IPS-15b (cell line): ENCODE measurements around the gene XCL2.
"Not testable (repeated sequence)": the region's sequence is repeated elsewhere in the genome, so short reads cannot be mapped to it uniquely, and the experiment has no call there.

Experiments
- H3K27me3 ChIP-seq: one replicate; pipeline ENCODE4 v1.6.1; 2013; ENCODE audit warnings: low read length; ENCODE audit not compliant: control insufficient read depth, insufficient read depth
- H3K36me3 ChIP-seq: one replicate; pipeline ENCODE4 v1.6.1; 2013; ENCODE audit warnings: low read length; ENCODE audit not compliant: control insufficient read depth, insufficient read depth
- H3K4me1 ChIP-seq: one replicate; pipeline ENCODE4 v1.6.1; 2013; ENCODE audit warnings: mild to moderate bottlenecking, low read length; ENCODE audit not compliant: control insufficient read depth, insufficient read depth
- H3K4me3 ChIP-seq: one replicate; pipeline ENCODE4 v1.5.1; 2013; ENCODE audit warnings: low read depth, low read length
- H3K9ac ChIP-seq: one replicate; pipeline ENCODE4 v1.6.1; 2013; ENCODE audit warnings: low read depth, mild to moderate bottlenecking, low read length
- H3K9me3 ChIP-seq: one replicate; pipeline ENCODE4 v1.6.1; 2013; ENCODE audit warnings: mild to moderate bottlenecking, low read length; ENCODE audit not compliant: control insufficient read depth, insufficient read depth

XCL2 gene

DNA sequence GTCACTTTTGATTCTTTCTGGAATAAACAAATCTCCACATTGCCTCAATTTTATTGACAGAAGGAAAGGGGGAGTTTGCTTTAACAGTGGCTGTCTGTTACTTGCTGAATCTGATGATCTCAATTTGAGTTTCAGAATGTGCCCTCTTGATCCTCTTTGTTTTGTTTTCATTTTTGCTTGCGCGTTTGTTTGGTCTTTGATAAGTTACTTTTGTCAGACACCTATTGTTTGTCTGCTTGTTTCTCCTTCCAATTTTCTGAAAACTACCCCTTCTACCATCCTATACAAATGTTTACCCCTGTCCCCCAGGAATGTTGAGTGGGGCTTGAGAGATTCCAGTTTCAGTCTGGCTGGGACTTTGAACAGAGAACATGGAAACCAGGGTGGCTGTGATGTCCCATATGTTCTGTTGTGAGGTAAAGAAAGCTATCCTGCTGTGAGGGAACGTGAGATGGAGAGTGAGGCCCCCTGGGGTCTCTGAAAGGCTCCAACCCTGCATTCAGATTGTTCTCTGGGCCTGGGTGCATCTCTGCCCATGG is 11.8 kb upstream of the XCL2 start:
- no peaks in the 10 kb centered on the region for H3K36me3 ChIP-seq
- H3K4me3 ChIP-seq = no peak overlapping the region
- H3K9ac ChIP-seq = no peak overlapping the region
- no peaks in the 10 kb centered on the region for H3K9me3 ChIP-seq
- peaks cover 5% of the 10 kb centered on the region for H3K4me1 ChIP-seq
- no peaks in the 10 kb centered on the region for H3K27me3 ChIP-seq

DNA sequence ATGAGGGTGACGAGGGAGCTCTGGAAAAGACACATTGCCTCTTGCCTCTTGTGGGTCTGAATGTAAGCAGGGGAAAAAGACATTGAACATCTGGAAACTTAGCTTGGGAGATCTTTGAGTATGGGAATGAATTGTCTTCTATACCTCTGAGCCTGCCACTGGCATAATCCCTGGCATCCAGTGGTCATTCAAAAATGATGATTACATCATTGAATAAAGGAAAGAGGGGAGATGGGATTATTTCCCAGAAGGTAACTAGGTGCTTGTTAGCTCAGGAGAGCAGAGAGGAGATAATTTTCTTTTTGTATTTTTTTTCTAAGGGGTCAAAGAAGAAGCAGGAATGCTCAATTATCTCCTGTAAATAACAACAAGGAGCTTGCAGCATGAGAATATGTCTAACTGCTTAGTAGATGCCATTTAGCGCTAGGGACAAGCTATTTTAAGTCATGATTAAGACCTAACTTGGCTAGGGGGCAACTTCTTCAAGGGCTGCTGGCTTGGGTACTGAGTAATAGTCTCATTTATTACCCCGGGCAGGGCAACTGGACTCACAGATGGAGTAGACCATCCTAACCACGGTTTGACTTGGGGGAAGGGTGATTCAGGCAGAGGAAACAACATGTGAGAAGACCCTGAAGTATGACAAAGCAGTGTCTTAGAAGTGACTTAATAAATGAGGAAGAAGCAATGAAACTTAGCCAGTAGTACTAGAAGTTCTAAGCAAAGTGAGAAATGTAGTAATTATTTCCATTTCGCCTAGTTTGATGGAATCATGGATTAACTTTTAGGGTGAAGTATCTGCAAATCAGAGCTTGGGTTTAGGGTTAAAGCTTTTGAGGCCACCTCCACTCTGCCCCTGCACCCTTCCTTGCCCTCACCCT is 11.0 kb upstream of the XCL2 start:
- H3K36me3 ChIP-seq = no peaks in the 10 kb centered on the region
- H3K4me3 ChIP-seq = no peak overlapping the region
- H3K9me3 ChIP-seq = no peaks in the 10 kb centered on the region
- H3K9ac ChIP-seq = no peak overlapping the region
- peaks cover 5% of the 10 kb centered on the region for H3K4me1 ChIP-seq
- no peaks in the 10 kb centered on the region for H3K27me3 ChIP-seq

DNA sequence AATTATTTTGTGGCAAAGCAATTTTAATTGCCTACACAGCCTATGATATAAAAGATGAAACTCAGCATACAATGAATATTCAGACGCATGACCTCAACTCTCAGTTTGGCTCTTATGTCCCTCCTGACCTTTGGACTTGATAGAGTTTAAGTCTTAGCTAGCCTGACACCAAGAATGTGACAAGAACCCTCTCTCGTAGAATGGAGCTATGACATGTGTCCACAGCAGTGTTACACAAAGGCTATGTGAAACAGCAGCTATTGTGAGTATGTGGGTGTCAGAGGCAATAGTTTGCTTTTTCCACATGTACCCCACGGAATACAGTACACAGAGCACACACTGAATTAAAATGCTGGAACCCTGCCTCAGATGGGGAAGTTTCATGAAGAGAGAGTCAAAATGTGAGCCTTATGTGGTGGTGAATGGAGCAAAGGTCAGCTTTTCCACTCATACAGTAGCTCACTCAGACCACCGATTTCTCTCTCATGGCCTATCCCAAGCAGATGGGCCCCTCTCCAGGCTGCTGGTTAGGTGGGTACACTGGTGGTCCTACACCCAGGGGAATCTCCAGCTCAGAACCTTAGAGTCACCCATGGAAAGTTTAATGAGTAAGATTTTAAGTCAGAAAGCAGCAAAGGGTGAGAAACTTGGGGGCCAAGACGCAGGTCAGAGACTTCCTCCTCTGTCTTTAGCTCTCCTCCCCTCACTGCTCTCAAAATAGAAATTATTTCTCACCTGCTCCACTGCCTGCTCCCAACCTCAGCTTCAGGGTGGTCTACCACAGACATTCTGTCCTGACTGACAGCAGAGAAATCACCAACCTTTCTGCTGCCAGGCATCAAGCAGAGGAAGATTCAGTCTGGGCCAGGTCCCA is 10.1 kb upstream of the XCL2 start:
- Histone ChIP-seq H3K4me3 (no peak overlapping the region), H3K4me1 (peaks cover 5% of the 10 kb centered on the region), H3K9me3 (no peaks in the 10 kb centered on the region)

DNA sequence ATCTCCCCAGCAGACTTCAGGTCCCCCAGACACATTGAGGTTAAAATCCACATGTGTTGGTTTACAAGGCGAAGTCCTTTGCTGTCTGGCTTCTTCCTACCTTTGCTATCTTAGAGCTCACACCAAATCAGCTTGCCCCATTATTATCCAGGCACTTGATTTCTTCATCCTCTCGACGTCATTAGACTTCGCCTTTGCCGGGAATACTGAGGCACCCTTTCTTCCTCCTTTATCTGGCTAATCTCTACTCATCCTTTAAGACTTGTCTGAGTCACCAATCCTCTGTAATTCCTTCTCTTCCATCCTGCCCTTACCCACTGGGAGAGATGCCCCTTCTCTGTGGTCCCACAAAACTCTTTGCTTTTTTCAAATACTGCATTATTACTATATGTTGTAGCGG is 9.2 kb upstream of the XCL2 start:
- H3K9me3 ChIP-seq = no peaks in the 10 kb centered on the region
- peaks cover 5% of the 10 kb centered on the region for H3K4me1 ChIP-seq
- H3K4me3 ChIP-seq = no peak overlapping the region
- H3K27me3 ChIP-seq = no peaks in the 10 kb centered on the region
- H3K36me3 ChIP-seq = no peaks in the 10 kb centered on the region
- H3K9ac ChIP-seq = no peak overlapping the region

More for the DNA sequence above, 10.1 kb upstream of the XCL2 start:
- H3K9ac ChIP-seq = no peak overlapping the region
- no peaks in the 10 kb centered on the region for H3K36me3 ChIP-seq
- no peaks in the 10 kb centered on the region for H3K27me3 ChIP-seq

DNA sequence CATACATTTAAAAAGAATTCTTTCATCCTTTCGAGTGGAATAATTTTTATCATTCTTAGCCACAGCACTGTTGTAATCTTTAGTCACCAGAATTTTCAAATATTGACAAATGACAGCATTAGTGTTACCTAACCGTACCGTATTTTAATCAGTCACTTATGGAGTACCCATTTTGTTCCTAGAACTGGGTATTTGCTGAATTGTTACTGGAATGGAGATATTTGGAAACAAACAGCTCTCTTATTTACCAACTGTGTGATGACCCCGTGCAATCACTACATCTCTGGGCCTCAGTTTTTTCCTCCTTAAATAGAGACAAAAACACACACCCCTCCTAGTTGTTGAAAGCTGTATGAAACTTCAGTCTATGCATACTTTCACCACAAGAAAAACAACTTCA is 7.9 kb upstream of the XCL2 start:
- Histone ChIP-seq H3K9ac (no peak overlapping the region), H3K36me3 (no peaks in the 10 kb centered on the region), H3K27me3 (no peaks in the 10 kb centered on the region), H3K4me3 (no peak overlapping the region), H3K9me3 (no peaks in the 10 kb centered on the region), H3K4me1 (peaks cover 5% of the 10 kb centered on the region)

DNA sequence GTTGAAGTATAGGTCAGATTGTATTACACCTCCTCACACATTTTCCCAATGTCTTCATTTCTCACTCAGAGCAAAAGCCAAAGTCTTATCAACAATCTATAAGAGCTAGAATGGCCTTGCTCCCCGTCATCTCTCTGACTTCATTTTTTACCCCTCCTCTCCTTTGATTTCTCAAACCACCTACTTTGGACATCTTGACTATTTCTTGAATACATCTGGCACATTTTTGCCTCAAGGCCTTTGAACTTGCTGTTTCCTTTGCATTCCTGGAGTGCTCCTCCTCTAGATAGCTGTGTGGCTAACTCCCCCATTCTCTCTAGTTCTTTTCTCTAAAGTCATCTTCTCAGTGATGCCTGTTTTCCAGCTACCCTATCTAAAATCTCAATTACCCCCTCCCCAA is 7.2 kb upstream of the XCL2 start:
- Histone ChIP-seq H3K27me3 (no peaks in the 10 kb centered on the region), H3K36me3 (no peaks in the 10 kb centered on the region), H3K4me3 (no peak overlapping the region), H3K9ac (no peak overlapping the region), H3K4me1 (peaks cover 5% of the 10 kb centered on the region), H3K9me3 (no peaks in the 10 kb centered on the region)

DNA sequence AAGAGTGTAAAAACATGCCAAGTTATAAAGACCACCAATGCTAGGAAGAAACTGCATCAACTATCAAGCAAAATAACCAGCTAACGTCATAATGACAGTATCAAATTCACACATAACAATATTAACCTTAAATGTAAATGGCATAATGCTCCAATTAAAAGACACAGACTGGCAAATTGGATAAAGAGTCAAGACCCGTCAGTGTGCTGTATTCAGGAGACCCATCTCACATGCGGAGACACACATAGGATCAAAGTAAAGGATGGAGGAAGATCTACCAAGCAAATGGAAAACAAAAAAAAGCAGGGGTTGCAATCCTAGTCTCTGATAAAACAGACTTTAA is 2.7 kb upstream of the XCL2 start:
- H3K9ac ChIP-seq, H3K4me3 ChIP-seq, H3K9me3 ChIP-seq, H3K36me3 ChIP-seq, H3K4me1 ChIP-seq, H3K27me3 ChIP-seq: not testable (repeated sequence)

DNA sequence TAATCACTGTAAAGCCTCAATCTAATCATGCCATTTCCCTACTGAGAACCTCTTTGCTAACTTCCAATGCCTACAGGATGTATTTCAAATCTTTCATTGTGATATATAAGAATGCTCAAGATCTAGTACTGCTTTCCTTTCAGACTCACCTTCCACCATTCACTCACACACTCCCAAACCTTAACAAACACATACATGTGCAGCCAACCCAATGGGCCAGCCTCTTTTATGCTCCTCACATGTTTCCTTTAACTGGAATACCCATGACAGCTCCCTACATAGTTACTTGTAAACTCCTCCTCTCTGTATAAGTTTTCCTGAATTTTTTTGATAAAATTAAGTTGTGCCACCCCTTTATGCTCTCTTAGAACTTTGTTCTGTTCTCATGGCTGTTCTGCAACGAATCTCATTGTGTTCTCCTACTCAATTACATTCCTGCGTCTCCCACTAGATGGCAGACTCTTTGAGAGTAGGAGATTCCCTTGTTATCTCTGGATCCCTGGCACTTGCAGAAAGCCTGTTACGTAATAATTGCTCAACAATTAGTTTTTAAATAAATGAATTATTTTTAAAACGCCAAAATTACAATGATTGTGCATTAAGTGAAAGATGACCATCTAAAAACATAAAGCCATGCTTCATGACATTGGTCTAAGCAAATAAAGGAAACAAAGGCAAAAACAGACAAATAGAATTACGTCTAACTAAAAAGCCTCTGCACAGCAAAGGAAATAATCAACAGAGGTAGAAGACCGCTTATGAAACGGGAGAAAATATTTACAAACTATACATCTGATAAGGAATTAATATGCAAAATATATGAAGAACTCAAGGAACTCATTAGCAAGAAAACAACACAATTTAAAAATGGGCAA is 2.1 kb upstream of the XCL2 start:
- H3K4me3 ChIP-seq, H3K27me3 ChIP-seq, H3K4me1 ChIP-seq, H3K9me3 ChIP-seq, H3K36me3 ChIP-seq, H3K9ac ChIP-seq: not testable (repeated sequence)

DNA sequence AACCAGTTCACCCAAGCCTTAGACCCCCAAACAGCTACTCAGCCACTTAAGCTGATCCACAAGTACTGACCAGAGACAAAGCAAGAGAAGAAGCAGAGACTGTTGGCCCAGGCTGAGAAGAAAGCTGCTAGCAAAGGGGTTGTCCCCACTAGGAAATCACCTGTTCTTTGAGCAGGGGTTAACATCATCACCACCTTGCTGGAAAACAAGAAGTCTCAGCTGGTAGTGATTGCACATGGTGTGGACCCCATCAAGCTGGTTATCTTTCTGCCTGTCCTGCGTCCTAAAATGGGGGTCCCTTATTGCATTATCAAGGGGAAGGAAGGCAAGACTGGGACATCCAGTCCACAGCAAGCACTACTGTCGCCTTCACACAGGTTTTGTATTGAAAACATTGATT is 819 bp downstream of the XCL2 start:
- H3K9me3 ChIP-seq, H3K4me1 ChIP-seq, H3K36me3 ChIP-seq, H3K9ac ChIP-seq, H3K27me3 ChIP-seq, H3K4me3 ChIP-seq: not testable (repeated sequence)

DNA sequence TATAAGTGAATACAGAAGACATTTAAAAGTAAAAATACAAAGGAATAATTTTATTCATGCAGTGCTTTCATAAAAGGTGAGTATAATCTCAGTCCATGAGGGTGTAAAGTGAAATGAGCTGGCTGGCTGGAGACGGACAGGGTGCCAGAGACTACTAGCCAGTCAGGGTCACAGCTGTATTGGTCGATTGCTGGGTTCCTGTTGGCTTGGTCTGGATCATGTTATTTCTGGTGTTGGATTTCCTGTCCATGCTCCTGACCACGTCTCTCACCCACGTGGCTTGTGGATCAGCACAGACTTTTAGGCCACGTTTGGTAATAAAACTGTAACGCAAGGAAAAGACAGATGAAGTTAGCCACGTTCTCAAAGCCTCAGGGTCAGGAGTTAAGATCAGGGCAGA is 3.0 kb downstream of the XCL2 start:
- not testable (repeated sequence) for H3K9me3 ChIP-seq, H3K4me1 ChIP-seq, H3K9ac ChIP-seq, H3K4me3 ChIP-seq, H3K36me3 ChIP-seq, H3K27me3 ChIP-seq

DNA sequence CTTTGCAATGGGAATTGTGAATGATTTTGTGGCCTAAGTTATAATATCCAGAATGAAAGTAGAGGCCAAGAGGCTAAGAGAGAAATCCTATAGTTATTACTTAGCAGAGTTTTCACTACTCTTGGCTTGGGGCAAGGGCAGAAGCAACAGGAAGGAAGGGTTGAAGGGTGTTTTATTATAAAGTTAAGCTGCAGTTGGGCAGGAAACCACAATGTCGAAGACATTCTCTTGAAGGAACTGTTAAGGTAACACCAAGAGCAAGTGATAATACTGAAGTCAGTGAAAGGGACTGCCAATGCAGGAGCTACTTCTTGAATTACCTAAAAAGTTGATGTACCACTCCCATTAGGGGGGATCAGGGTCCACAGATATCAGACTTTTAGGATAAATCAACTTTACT is 8.3 kb downstream of the XCL2 start:
- Histone ChIP-seq H3K9me3 (no peaks in the 10 kb centered on the region), H3K4me1 (no peaks in the 10 kb centered on the region), H3K36me3 (no peaks in the 10 kb centered on the region), H3K27me3 (no peaks in the 10 kb centered on the region), H3K4me3 (no peak overlapping the region), H3K9ac (no peak overlapping the region)
